T-helper 2 cell (primary cell): ENCODE measurements around the gene RPS13.
"Not testable (repeated sequence)": the region's sequence is repeated elsewhere in the genome, so short reads cannot be mapped to it uniquely, and the experiment has no call there.

Experiments used
- DNase-seq, 5 experiments: peaks; one replicate each; pipeline versions ENCODE4 v3.0.0 to v3.0.0-alpha.2; 2012 to 2022
- total RNA-seq, 2 donors: gene quantifications; one replicate each; lab custom pipeline; 2026; lab: John Stamatoyannopoulos, UW

RPS13 gene
- total RNA-seq = 490 to 615 reads per million in 2 donors

DNA sequence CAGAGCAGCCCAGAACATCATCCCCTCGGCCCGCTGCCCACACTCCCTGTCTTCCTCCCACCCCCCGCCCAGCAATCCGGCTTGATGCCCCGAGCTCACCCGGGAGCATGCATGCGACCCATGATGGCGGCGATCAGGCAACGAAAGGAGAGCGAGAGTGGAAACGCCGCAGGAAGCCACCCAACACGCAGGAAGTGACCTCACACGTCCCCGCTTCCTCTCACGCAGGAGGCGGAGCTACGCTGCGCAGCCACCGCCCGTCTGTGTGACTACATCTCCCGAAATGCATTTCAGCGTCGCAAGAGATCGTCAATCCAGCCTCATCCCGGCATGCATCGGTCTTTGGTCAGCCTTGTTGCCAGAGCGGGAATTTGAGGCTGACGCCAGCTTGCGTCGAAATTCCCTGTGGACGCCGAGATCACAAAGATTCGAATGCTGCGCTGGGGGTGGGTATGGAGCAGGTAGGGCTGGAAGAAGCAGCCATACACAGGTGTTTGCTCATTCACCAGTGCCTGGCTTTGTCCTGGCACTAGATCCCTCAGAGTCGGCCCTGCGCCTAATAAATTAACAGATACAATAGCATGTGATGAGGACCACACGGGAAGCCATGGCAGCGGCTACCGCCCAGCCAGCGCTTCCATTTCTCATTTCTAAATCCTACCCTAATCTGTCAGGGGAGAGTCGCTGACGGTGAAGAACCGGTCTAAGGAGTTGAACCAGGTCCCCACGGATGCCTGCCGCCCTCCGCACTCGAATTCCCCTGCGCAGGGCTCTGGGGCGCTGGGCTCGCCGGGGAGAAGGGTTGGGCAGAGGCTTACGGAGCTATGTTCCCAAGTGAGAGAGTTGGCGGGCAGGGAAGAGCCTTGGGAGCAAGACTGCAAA is at the start of gene RPS13:
TSS of gene RPS13 (minus strand) at position 148 of the 882 bp plus-strand sequence. CDS start at position 122, 26 bp downstream.
- peak; percentile 78 to 99 (median 90) for DNase-seq

DNA sequence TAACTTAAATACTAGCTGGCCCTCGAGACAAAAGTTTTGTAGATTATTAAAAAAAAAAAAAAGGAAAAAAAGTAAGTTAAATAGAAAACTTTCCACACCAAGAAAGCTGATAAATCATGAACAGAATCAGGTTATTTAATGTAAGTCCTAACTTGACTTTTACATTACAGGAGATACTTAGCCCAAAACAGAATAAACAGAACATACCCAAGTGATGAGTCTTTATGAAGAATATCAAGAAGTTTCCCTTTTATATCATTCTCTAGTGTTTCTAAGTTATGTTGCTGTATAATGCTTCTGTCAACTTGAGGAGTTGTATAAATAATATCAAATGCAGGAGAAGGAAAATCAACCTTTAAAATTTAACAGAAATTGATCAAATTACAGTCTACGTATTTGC is 44.5 kb upstream of the RPS13 start:
- DNase-seq = no peak

DNA sequence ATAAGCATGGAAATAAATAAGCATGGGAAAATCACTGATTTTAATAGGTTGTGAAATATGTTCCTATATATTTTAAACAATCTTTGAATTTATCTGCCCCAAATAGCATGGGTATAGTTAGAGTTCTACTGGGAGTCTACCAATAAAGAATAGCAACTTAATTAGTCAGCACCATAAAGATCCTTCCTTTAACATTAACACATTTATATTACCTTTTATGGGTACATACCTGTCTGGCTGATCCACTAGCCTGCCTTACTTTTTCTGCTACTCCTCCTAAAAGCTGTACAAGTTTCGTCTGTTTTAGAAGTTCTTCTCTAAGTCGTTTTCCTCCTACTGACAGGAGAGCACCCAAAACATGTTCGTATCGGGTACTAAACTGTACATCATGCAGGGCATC is 39.8 kb upstream of the RPS13 start:
- DNase-seq = no peak

DNA sequence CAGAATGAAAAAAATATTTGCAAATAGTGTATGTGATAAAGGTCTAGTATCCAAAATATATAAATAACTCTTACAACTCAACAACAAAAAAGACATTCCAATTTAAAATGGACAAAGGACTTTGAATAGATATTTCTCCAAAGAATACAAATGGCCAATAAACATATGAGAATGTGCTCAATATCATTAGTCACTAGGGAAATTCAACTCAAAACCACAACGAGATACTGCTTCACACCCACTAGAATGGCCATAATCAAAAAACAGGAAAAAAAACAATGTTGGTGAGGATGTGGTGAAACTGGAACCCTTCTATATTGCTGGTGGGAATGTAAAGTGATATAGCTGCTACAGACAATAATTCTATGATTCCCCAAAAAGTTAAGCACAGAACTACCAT is 38.6 kb upstream of the RPS13 start:
- peak in 1 of 5 experiments; percentile 4 for DNase-seq

DNA sequence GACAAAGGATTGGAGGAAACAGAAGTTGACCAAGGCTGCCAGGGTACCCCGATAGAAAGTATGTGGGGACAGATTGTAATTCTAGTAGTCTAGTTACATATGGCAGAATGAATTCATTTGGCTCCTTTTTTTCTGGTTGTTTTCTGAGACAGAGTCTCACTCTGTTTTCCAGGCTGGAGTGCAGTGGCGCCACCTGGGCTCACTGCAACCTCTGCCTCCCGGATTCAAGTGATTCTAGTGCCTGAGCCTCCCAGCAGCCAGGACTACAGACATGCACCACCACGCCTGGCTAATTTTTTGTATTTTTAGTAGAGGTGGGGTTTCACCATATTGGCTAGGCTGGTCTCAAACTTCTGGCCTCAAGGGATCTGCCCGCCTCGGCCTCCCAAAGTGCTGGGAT is 30.3 kb upstream of the RPS13 start:
- DNase-seq = not testable (repeated sequence)

DNA sequence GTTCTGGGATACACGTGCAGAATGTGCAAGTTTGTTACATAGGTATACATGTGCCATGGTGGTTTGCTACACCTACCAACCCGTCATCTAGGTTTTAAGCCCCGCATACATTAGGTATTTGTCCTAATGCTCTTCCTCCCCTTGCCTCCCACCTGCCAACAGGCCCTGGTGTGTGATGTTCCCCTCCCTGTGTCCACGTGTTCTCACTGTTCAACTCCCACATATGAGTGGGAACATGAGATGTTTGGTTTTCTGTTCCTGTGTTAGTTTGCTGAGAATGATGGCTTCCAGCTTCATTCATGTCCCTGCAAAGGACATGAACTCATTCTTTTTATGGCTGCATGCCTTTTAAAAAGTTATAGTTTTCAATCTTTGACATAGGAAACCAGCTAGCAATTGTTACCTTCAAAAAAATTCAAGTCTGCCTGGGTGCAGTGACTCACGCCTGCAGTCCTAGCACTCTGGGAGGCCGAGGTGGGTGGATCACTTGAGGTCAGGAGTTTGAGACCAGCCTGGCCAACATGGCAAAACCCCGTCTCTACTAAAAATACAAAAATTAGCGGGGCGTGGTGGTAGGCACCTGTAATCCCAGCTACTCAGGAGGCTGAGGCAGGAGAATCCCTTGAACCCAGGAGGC is 28.1 kb upstream of the RPS13 start:
- not testable (repeated sequence) for DNase-seq

DNA sequence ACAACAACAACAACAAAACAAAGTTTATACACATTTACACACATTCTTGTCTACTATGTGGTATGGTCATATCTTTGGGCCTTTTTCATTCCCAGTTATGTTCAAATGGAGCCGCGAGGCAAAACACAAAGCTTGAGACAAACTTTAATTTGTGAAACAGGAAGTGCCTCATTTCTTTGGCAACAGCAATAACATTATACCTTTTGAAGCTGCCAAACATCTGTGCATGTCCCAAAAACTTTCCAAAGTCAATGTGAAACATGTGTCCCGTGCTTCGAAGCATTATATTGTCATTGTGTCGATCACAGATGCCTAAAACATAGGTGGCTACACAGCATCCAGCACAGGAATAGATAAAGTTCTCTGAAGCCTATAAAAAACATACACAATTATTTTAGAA is 25.0 kb upstream of the RPS13 start:
- DNase-seq = no peak

DNA sequence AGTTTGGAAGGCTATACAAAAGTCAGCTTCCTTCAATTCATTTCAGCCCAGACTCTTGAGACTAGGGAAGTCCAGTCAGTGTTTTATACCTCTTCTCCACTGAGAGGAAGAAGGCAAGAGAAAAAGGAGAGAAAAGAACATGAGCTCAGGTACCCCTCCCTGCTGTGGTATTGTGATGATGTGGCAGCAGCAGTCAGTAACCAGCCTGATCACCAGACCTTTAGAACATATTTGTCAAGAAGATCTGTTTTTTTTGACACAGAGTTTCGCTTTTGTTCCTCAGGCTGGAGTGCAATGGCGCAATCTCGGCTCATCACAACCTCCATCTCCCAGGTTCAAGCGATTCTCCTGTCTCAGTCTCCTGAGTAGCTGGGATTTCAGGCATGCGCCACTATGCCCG is 21.2 kb upstream of the RPS13 start:
- peak in 1 of 5 experiments; percentile 35 for DNase-seq

DNA sequence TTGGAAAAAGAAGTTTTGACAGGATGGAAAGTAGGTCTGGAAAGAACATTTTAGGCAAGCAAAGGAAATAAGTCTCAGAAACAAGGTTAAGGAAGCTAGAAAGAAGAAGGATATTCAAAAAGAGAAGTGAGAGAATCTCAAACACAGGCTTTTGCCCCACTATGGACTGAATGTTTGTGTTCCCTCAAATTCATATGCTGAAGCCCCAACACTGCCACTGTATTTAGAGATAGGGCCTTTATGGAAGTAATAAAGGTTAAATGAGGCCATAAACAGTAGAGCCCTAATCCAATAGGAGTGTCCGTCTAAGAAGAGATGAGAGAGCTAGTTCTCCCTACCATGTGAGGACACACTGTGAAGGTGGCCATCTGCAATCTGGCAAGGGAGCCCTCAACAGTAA is 20.6 kb upstream of the RPS13 start:
- no peak for DNase-seq

DNA sequence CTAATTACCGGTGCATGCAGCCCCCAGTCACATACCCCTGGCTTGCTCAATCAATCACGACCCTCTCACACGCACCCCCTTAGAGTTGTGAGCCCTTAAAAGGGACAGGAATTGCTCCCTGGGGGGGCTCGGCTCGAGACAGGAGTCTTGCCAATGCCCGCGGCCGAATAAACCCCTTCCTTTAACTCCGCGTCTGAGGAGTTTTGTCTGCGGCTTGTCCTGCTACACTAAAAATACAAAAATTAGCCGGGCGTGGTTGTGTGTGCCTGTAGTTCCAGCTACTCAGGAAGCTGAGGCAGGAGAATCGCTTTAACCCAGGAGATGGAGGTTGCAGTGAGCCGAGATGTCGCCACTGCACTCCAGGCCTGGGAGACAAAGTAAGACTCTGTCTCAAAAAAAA is 8.5 kb upstream of the RPS13 start:
- DNase-seq = not testable (repeated sequence)

DNA sequence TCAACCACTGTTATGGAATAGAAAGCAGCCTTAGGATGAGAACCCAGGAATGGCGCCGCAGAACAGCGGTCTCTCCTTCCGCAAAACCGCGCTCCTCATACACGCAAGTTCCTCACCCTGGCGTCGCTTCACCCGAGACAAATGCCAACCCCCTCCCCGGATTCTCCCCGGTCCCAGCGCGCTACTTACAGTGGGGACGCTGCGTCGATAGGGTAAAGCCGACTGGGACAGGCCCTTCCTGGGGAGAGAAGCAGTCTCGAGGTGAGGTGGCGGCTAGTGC is 287 bp downstream of the RPS13 start:
- DNase-seq = peak in 1 of 5 experiments; percentile 14

DNA sequence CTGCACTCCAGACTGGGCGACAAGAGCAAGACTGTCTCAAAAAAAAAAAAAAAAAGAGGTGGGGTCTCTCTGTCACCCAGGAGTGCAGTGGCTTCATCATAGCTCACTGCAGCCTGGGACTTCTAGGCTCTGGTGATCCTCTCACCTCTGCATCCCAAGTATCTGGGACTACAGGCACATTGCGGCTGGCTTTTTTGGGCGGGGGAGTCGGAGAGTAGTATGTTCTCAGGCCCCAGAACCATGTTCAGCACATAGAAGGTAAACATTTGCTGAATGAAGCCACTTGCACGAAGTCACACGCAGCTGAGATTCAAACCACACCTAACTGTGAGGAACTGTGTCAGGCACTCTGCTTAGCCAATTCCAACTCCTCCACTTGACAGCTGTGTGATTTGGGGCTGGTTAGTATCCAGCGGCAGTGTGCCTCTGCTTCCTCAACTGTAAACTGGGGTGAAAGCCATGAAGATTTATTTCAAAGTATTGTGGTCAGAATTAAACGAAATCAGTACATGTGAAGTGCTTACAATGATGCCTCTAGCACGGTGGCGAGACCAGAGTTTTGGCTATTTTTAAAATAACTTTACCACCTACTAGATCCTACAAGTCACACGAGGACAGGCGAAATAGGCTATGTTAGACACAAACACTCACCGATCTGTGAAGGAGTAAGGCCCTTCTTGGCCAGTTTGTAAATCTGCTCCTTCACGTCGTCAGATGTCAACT is 789 bp downstream of the RPS13 start:
- peak in 1 of 5 experiments; percentile 33 for DNase-seq

DNA sequence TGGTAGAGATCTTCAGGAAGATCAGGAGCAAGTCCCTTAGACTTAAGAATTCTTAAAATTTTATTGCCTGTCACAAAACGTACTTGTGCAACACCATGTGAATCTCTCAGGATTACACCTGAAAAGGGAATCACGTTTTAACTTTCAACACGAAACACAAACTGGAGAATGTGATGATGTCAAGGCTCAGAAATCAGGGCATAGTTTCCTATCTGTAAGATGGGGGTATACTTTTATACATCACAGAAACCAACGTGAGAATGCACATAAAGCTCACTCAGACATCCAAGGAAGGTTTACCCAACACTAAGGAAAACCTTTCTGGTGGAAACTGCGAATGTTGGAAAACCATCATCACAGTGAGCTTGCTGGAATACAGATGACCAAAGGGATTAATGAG is 2.0 kb downstream of the RPS13 start:
- no peak for DNase-seq

DNA sequence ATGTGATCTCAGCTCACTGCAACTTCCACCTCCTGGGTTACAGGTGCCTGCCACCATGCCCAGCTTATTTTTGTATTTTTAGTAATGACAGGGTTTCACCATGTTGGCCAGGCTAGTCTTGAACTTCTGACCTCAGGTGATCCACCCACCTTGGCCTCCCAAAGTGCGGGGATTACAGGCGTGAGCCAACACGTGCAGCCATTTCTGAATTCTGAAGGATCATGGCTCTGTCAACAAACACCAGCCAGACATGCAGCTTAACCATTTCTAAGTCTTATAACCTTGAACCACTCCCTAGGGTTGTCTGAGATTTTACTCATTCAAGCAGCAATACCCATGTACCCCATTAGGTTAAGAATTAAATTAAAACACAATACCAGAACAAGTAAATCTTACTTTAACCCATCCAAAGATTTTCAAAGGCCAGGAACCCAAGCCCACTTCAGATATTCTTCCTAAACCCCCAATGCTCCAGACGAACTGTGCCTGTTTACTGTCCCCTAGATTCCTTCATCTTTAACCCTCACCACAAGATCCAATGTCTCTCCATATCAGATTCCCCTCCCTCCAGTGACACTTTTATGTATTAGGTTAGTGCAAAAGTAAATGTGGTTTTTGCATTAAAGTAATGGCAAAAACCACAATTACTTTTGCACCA is 4.0 kb downstream of the RPS13 start:
- DNase-seq = no peak

DNA sequence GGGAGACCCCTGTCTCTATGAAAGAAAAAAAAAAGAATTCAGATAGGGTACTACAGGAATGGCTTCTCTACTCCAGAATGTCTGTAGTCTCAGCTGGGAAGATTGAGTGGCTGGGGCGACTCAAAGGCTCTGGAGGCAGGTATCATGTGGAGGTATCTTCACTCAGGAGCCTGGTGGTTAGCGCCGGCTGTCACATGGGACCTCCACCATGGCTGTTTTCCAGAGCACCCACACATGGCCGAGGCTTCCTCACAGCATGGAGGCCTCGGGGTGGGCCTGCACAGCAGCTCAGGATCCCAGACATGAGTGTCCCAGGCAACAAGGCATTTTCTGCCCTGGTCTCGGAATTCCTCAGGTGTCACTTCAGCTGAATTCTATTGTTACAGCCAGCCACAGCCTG is 10.1 kb downstream of the RPS13 start:
- no peak for DNase-seq

DNA sequence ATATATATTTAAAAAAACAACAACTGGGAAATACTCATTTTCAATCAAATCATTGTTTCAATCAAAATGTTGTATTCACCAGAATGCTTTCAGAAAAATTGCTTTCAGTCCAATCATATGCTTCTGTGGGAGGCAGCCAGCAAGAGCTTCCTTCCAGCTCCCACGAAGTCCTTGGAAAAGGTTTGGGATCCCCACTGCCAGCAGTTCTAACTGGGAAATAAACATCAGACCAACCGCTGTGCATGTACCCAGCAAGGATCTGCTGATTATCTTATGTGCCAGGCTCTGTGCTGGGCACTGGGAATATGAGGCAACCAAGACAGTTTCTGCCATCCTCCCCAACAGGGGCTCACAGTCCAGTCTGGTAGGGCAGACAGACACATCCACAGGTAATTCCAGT is 10.8 kb downstream of the RPS13 start:
- no peak for DNase-seq

DNA sequence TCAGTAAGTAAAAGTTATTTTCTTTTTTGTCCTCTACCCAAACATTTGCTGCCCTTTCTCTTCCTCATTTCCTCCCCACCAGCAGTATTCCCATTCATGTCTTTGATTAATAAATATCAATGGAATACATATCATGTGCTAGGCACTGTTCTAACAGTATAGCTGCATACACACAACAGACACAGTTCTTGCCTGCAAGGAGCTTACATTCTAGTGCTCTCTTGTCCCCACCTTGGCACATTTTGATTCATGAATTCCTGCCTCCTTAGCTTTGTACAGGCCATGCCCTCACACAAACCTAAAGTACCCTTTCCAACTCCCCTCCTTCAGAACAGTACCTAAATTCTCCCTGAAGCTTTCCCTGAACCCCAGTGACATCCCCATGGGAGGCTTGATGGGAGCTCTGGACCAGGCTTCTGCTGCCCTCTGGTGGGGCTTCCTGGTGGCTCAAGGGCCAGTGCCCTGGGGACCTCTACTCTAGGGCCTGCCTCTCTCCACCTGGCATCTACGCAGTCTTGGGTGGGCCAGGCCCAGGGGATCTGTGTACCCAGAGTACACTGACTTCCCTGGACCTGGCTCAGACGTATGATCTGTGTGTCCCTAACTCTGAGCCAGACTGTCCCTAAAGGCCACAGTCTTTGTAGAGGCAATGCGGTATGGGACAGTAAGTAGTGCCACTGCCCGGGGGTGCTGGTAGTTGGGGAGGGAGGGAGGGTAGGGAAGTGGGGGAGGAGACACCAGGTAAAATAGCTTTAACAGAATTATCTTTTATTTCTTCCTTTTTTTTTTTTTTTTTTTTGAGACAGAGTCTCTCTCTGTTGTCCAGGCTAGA is 14.1 kb downstream of the RPS13 start:
- DNase-seq = peak in 4 of 5 experiments; percentile 15 to 37 (median 24)

DNA sequence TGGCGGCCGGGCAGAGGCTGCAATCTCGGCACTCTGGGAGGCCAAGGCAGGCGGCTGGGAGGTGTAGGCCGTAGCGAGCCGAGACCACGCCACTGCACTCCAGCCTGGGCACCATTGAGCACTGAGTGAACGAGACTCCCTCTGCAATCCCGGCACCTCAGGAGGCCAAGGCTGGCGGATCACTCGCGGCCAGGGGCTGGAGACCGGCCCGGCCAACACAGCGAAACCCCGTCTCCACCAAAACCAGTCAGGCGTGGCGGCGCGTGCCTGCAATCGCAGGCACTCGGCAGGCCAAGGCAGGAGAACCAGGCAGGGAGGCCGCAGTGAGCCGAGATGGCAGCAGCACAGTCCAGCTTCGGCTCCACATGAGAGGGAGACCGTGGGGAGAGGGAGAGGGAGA is 26.3 kb downstream of the RPS13 start:
- not testable (repeated sequence) for DNase-seq

DNA sequence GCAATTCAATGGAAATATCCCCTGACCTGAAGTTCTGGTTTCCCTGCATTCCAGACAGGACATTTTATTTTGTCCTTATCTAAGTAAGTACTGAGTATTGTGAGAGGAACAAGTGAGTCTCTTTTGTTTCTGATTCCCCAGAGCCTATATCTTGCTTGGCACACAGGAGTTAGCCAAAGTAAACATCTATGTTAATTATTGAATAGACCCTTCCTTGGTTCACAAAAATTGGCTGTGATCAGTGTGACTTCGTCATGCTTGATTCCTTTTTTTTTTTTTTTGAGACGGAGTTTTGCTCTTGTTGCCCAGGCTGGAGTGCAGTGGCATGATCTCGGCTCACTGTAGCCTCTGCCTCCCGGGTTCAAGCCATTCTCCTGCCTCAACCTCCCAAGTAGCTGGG is 29.0 kb downstream of the RPS13 start:
- DNase-seq = not testable (repeated sequence)

DNA sequence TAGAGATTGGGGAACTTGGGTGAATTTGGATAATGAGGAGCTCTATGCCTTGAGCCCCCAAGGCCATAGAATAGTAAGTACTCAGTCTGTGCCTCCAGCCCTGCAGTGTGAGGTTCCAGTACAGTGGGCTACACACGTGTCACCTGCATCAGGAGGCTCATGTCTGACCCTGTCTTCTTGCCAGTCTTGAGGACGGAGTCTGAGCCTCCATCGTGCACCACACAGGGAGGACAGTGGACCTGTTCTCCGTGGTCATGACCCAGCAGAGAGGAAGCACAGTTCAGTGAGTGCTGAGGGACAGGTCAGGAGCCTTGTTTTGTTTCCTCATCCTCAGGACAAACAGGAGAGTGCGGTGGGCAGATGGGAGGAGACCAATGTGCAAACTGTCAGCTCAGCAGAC is 30.8 kb downstream of the RPS13 start:
- no peak for DNase-seq

DNA sequence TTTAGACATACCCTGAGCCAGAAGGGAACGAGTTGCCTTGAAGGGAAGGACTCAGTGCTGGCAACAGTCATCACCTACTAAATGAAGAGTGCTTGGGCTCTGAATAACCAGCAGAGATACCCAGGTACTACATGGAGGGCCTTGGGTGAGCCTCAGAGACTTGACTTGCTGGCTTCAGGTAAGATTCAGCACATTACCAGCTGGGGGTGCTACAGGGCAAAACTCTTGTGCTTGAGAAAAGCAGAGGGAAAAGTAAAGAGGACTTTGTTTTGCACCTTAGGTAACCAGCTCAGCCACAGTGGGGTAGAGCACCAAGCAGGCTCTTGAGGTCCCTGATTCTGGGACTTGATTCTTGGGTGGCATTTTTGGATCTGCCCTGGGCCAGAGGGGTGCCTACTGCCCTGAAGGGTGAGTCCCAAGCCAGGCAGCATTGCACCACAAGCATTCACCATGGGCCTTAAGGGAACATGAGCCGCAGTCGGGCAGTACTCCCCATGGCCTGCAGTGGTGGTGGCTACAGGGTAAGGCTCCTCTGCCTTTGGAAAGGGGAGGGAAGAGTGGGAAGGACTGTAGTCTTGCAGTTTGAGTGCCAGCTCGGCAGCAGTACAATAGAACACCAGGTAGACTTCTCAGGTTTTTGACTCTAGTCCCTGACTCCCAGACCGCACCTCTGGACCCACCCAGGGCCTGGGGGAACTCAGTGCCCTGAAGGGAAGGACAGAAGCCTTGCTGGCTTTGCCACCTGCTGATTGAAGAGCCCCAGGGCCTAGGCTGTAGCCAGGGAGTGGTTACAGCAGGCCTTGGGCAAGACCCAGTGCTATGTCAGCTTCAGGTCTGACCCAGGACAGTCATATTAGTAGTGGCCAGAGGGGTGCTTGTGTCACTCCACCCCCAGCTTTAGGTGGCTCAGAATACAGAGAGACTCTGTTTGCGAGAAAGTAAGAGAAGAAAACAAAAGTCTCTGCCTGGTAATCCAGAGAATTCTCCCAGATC is 40.5 kb downstream of the RPS13 start:
- DNase-seq = peak in 1 of 5 experiments; percentile 9
